Endothelial cell of umbilical vein (primary cell): Measurements from ENCODE around the gene TMEM253. TPM values are rescaled to one million over a fixed set of nuclear protein-coding genes. Genes with fewer than 3 reads are reported as not detected.

ENCODE experiments used
- BruUV-seq: library from RNA; stranded (reverse); fragments of 400-500 nt; replicated peaks from 2 replicates; lab custom pipeline; 2021; lab: Mats Ljungman, UMichigan
- CTCF ChIA-PET: fragments of 300-600, 350-600 bp; sonication (Branson Sonifier 250); formaldehyde crosslinking; loops from one replicate; lab custom pipeline; 2021; ENCODE audit warnings: antibody characterized with exemption, inconsistent platforms; lab: Charles Lee
- POLR2A ChIA-PET: fragments of 300-600, 350-600 bp; sonication (Branson Sonifier 250); formaldehyde crosslinking; loops from one replicate; lab custom pipeline; 2021; ENCODE audit warnings: antibody characterized with exemption, inconsistent platforms; lab: Charles Lee
- DNase-seq: peaks from one replicate; pipeline ENCODE4 v3.0.0-alpha.2; 2011; ENCODE audit warnings: low read depth, low spot score
- FAIRE-seq: peaks from 2 replicates; lab custom pipeline; 2011; peaks lifted over from hg19 to GRCh38; lab: Jason Lieb, UNC
- H2AFZ ChIP-seq: 2 replicates; pipeline ENCODE4 v1.6.0; 2012; ENCODE audit warnings: low read depth, low read length, control low read depth, inconsistent platforms
- H3K27ac ChIP-seq: 2 replicates; pipeline ENCODE4 v1.5.1; 2011; ENCODE audit warnings: low read depth, mild to moderate bottlenecking, control low read depth, low read length, moderate library complexity; ENCODE audit not compliant: insufficient read depth
- H3K27me3 ChIP-seq, 2 experiments: 2 replicates each; pipeline versions ENCODE4 v1.6.0 to v1.6.1; 2011; ENCODE audit warnings: low read length in 2 of 2, mixed read lengths in 1 of 2; ENCODE audit not compliant: control insufficient read depth in 2 of 2, insufficient read depth in 2 of 2
- H3K36me3 ChIP-seq, 2 experiments: 2 replicates in 1 of 2; 3 replicates in 1 of 2; pipeline ENCODE4 v1.5.1; 2011; ENCODE audit warnings: low read length in 2 of 2, mild to moderate bottlenecking in 1 of 2, moderate library complexity in 1 of 2; ENCODE audit not compliant: control insufficient read depth in 2 of 2, insufficient read depth in 2 of 2; ENCODE audit errors: extremely low read depth in 1 of 2
- H3K4me1 ChIP-seq: 3 replicates; pipeline ENCODE4 v1.5.1; 2011; ENCODE audit warnings: mild to moderate bottlenecking, low read length; ENCODE audit not compliant: control insufficient read depth, insufficient read depth; ENCODE audit errors: extremely low read depth
- H3K4me2 ChIP-seq: 2 replicates; pipeline ENCODE4 v1.6.1; 2011; ENCODE audit warnings: low read length, control low read depth, mixed read lengths; ENCODE audit not compliant: insufficient read depth
- H3K4me3 ChIP-seq, 3 experiments: fragments of 200-600 bp in 1 of 3; sonication (generic), shearing (Covaris generic) in 1 of 3; replicated peaks in 1 of 3; 2 replicates each; pipeline ENCODE4 v1.5.1; 2011 to 2016; ENCODE audit warnings: control low read depth in 3 of 3, low read length in 3 of 3, mild to moderate bottlenecking in 2 of 3, inconsistent platforms in 1 of 3, low read depth in 1 of 3, moderate library complexity in 1 of 3; ENCODE audit not compliant: insufficient read depth in 1 of 3
- H3K79me2 ChIP-seq: 2 replicates; pipeline ENCODE4 v1.6.0; 2012; ENCODE audit warnings: low read length, inconsistent platforms; ENCODE audit not compliant: control insufficient read depth, insufficient read depth
- H3K9ac ChIP-seq: replicated peaks from 2 replicates; pipeline ENCODE3; 2011; ENCODE audit warnings: low read length, control low read depth; ENCODE audit not compliant: insufficient read depth; ENCODE audit errors: extremely low read depth
- H3K9me1 ChIP-seq: replicated peaks from 3 replicates; pipeline ENCODE4 v1.6.0; 2011; ENCODE audit warnings: mild to moderate bottlenecking, low read length; ENCODE audit not compliant: control insufficient read depth, insufficient read depth; ENCODE audit errors: extremely low read depth
- H3K9me3 ChIP-seq: replicated peaks from 2 replicates; pipeline ENCODE4 v1.5.1; 2012; ENCODE audit warnings: low read length, inconsistent platforms; ENCODE audit not compliant: control insufficient read depth, insufficient read depth
- H4K20me1 ChIP-seq: replicated peaks from 2 replicates; pipeline ENCODE3; 2011; ENCODE audit warnings: mild to moderate bottlenecking, low read length; ENCODE audit not compliant: control insufficient read depth, insufficient read depth; ENCODE audit errors: extremely low read depth
- CTCF ChIP-seq, 2 donors: IDR thresholded peaks; 1 replicate in 1 of 2; 2 replicates in 1 of 2; pipeline ENCODE4 v1.5.1; 2011; ENCODE audit warnings: low read length in 2 of 2, mild to moderate bottlenecking in 2 of 2, moderate library complexity in 2 of 2, control low read depth in 1 of 2, inconsistent platforms in 1 of 2, low read depth in 1 of 2; ENCODE audit not compliant: insufficient read depth in 1 of 2; ENCODE audit errors: extremely low read depth in 1 of 2
- EZH2 ChIP-seq: IDR thresholded peaks from 2 replicates; pipeline ENCODE4 v1.6.1; 2012; ENCODE audit warnings: borderline replicate concordance, low read depth, mild to moderate bottlenecking, moderate library complexity, low read length, inconsistent platforms; ENCODE audit not compliant: severe bottlenecking
- FOS ChIP-seq: IDR thresholded peaks from 2 replicates; pipeline ENCODE4 v1.6.1; 2011; ENCODE audit warnings: mild to moderate bottlenecking, low read length, moderate library complexity, borderline replicate concordance; ENCODE audit not compliant: insufficient read depth
- GATA2 ChIP-seq: IDR thresholded peaks from 2 replicates; pipeline ENCODE4 v1.7.0; 2011; ENCODE audit warnings: low read depth, mild to moderate bottlenecking, moderate library complexity, mixed read lengths, low read length; ENCODE audit not compliant: insufficient read length, insufficient read depth
- JUN ChIP-seq: IDR thresholded peaks from 2 replicates; pipeline ENCODE4 v1.6.1; 2011; ENCODE audit warnings: borderline replicate concordance, low read depth; ENCODE audit not compliant: insufficient read length, insufficient read depth
- MYC ChIP-seq: IDR thresholded peaks from one replicate; pipeline ENCODE4 v1.6.1; 2011; ENCODE audit warnings: mild to moderate bottlenecking, low read depth, low read length
- POLR2A ChIP-seq: IDR thresholded peaks from 2 replicates; pipeline ENCODE4 v1.6.1; 2012; ENCODE audit warnings: low read depth, mild to moderate bottlenecking, control low read depth, low read length
- POLR2AphosphoS5 ChIP-seq: IDR thresholded peaks from 2 replicates; pipeline ENCODE4 v1.6.1; 2012; ENCODE audit warnings: low read depth, mild to moderate bottlenecking, control low read depth, low read length, moderate library complexity; ENCODE audit not compliant: insufficient read depth
- dilution Hi-C: fragments of 300-500 bp; cut with MboI; formaldehyde crosslinking; loops from one replicate; pipeline ENCODE4 v1.15.0; 2019; ENCODE audit warnings: low sequenced_read_pairs; ENCODE audit not compliant: extremely low pct_ligation_motif_present
- intact Hi-C: fragments of 100-400 bp; cut with micrococcal nuclease; formaldehyde crosslinking; loops from one replicate; pipeline ENCODE4 v1.10.0; 2022
- polyA plus RNA-seq, 4 experiments: library from polyadenylated mRNA; depleted of rRNA in 3 of 4; stranded (reverse) in 3 of 4; unstranded in 1 of 4; fragments of >200 nt; gene quantifications; 2 replicates each; pipeline versions ENCODE4 v1.2.1 to v1.2.3, GENCODE V29; 2011 to 2012; ENCODE audit warnings: missing spikeins in 1 of 4
- total RNA-seq: library from RNA; stranded (reverse); gene quantifications from 2 replicates; pipeline ENCODE4 v1.2.3, GENCODE V29; 2021
- TF ChIP-seq, protein P1 (sequence below): IDR thresholded peaks from 2 replicates; pipeline ENCODE4 v1.6.1; 2011; ENCODE audit not compliant: insufficient read depth, insufficient read length

TMEM253 gene
- total and polyA plus RNA-seq, 2 donors (not counting 3 experiments of a cell fraction or from before 2014, with no cell fraction given): 0.25 TPM; not detected in 1

DNA sequence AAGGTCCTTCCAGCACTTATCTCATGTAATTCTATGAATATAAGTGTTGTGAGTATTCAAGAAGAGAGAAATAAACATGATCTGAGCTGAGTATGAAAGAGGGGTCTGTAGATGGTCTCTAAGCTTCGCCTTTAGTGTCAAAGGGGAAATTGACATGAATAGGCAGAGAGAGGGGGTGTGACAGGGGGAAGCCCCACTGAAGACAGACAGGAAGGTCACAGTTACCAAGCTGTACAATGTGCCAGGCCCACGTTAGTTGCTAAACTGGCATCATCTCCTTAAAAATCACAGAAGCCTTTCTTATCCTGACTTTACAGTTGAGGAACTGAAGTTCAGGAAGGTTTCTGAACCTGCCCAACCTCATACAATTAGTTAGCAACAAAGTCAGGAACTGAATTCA lies 23.2 kb upstream of the TMEM253 start:
- H3K4me2 ChIP-seq: no peak overlapping the region
- H3K36me3 ChIP-seq: peaks cover 0 to 6% of the 10 kb centered on the region in 2 experiments
- no peak overlapping the region for H2AFZ ChIP-seq
- TF ChIP-seq GATA2 (no peak), POLR2AphosphoS5 (no peak), EZH2 (no peak), POLR2A (no peak), FOS (no peak), JUN (no peak), CTCF (IDR thresholded peaks at IDR 0.05; ENCODE audit: extremely low read depth in 1 of 2, insufficient read depth in 1 of 2, low read depth in 1 of 2, low read length in 2 of 2) (no peak), MYC (no peak)
- TF ChIP-seq, protein P1, sequence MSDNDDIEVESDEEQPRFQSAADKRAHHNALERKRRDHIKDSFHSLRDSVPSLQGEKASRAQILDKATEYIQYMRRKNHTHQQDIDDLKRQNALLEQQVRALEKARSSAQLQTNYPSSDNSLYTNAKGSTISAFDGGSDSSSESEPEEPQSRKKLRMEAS: no peak
- H3K79me2 ChIP-seq: no peaks in the 10 kb centered on the region
- BruUV-seq: no TSS peak
- H3K9ac ChIP-seq: no peak overlapping the region
- dilution Hi-C loops (no loop called here), intact Hi-C loops (no loop called here)
- DNase-seq (no peak), FAIRE-seq (no peak)
- ChIA-PET CTCF (interaction anchor here (1.1 to 1.6 kb wide), 2 partner anchors 12 to 15 kb away, joined by 3 to 5 read pairs; no protein-coding TSS in a partner anchor), POLR2A (no interaction called here)
- H3K4me1 ChIP-seq: no peaks in the 10 kb centered on the region
- H3K27me3 ChIP-seq: no peaks in the 10 kb centered on the region
- no peaks in the 10 kb centered on the region for H4K20me1 ChIP-seq
- no peak overlapping the region for H3K27ac ChIP-seq
- no peak overlapping the region for H3K4me3 ChIP-seq
- no peaks in the 10 kb centered on the region for H3K9me3 ChIP-seq
- no peaks in the 10 kb centered on the region for H3K9me1 ChIP-seq
